Liver (tissue), 9 donors: ENCODE results near the gene DDX56. TPM values are rescaled to one million over a fixed set of nuclear protein-coding genes. Genes with fewer than 3 reads are reported as not detected.

Experiments
- DNase-seq: peaks from one replicate; pipeline ENCODE4 v3.0.0-alpha.2; 2017; ENCODE audit warnings: low spot score
- H3K27ac ChIP-seq, 2 donors: one replicate each; pipeline ENCODE4 v1.7.0; 2013; ENCODE audit warnings: inconsistent platforms in 2 of 2, low read length in 2 of 2, control low read depth in 1 of 2, low read depth in 1 of 2, mild to moderate bottlenecking in 1 of 2
- H3K27me3 ChIP-seq, 4 donors: one replicate each; pipeline versions ENCODE4 v1.6.1 to v1.7.0; 2013; ENCODE audit warnings: low read length in 3 of 4, inconsistent platforms in 1 of 4, mild to moderate bottlenecking in 1 of 4, moderate library complexity in 1 of 4; ENCODE audit not compliant: control insufficient read depth in 4 of 4, insufficient read depth in 4 of 4
- H3K36me3 ChIP-seq, 4 donors: one replicate each; pipeline versions ENCODE4 v1.6.1 to v1.7.0; 2013; ENCODE audit warnings: low read length in 3 of 4, mild to moderate bottlenecking in 3 of 4, low read depth in 1 of 4, moderate library complexity in 1 of 4; ENCODE audit not compliant: control insufficient read depth in 4 of 4, insufficient read depth in 3 of 4
- H3K4me1 ChIP-seq, 4 donors: one replicate each; pipeline versions ENCODE4 v1.6.1 to v1.7.0; 2013; ENCODE audit warnings: low read length in 3 of 4, mild to moderate bottlenecking in 3 of 4, moderate library complexity in 1 of 4; ENCODE audit not compliant: control insufficient read depth in 4 of 4, insufficient read depth in 4 of 4
- H3K4me3 ChIP-seq, 3 donors: one replicate each; pipeline versions ENCODE4 v1.6.1 to v1.7.0; 2013; ENCODE audit warnings: low read length in 3 of 3, control low read depth in 1 of 3, low read depth in 1 of 3, mild to moderate bottlenecking in 1 of 3
- H3K9ac ChIP-seq, 2 donors: one replicate each; pipeline ENCODE4 v1.7.0; 2013; ENCODE audit warnings: low read length in 2 of 2, mild to moderate bottlenecking in 2 of 2, moderate library complexity in 2 of 2, control low read depth in 1 of 2, low read depth in 1 of 2
- H3K9me3 ChIP-seq, 4 donors: one replicate each; pipeline versions ENCODE4 v1.6.1 to v1.7.0; 2013; ENCODE audit warnings: low read length in 3 of 4; ENCODE audit not compliant: control insufficient read depth in 4 of 4
- ATF3 ChIP-seq: IDR thresholded peaks from 2 replicates; pipeline ENCODE4 v1.6.1; 2016; ENCODE audit warnings: antibody characterized with exemption
- EGR1 ChIP-seq, 2 donors: IDR thresholded peaks; 2 replicates each; pipeline ENCODE4 v1.6.1; 2016 to 2018; ENCODE audit warnings: antibody characterized with exemption in 2 of 2, low read depth in 2 of 2
- FOXA1 ChIP-seq: IDR thresholded peaks from 2 replicates; pipeline ENCODE4 v1.6.1; 2016; ENCODE audit warnings: antibody characterized with exemption
- FOXA2 ChIP-seq: IDR thresholded peaks from 2 replicates; pipeline ENCODE4 v1.6.1; 2016; ENCODE audit warnings: antibody characterized with exemption
- GABPA ChIP-seq, 2 donors: IDR thresholded peaks in 1 of 2; conservative IDR thresholded peaks in 1 of 2; 2 replicates each; pipeline ENCODE4 v1.6.1; 2016; ENCODE audit warnings: antibody characterized with exemption in 2 of 2, mild to moderate bottlenecking in 1 of 2, moderate library complexity in 1 of 2
- HNF4A ChIP-seq, 2 donors: conservative IDR thresholded peaks; 2 replicates each; pipeline ENCODE4 v1.6.1; 2016; ENCODE audit warnings: antibody characterized with exemption in 2 of 2, mild to moderate bottlenecking in 2 of 2
- HNF4G ChIP-seq: IDR thresholded peaks from 2 replicates; pipeline ENCODE4 v1.6.1; 2016; ENCODE audit warnings: antibody characterized with exemption
- JUND ChIP-seq, 2 donors: IDR thresholded peaks; 2 replicates each; pipeline ENCODE4 v1.6.1; 2016; ENCODE audit warnings: antibody characterized with exemption in 2 of 2
- NR2F2 ChIP-seq: IDR thresholded peaks from 2 replicates; pipeline ENCODE4 v1.6.1; 2016; ENCODE audit warnings: antibody characterized with exemption
- RAD21 ChIP-seq, 2 donors: IDR thresholded peaks; 2 replicates each; pipeline ENCODE4 v1.6.1; 2016; ENCODE audit warnings: antibody characterized with exemption in 2 of 2, mild to moderate bottlenecking in 2 of 2
- REST ChIP-seq: IDR thresholded peaks from 2 replicates; pipeline ENCODE4 v1.6.1; 2016; ENCODE audit warnings: antibody characterized with exemption, mild to moderate bottlenecking
- RXRA ChIP-seq, 2 donors: IDR thresholded peaks; 2 replicates each; pipeline ENCODE4 v1.6.1; 2017 to 2018; ENCODE audit warnings: antibody characterized with exemption in 2 of 2, mild to moderate bottlenecking in 1 of 2
- SP1 ChIP-seq: IDR thresholded peaks from 2 replicates; pipeline ENCODE4 v1.6.1; 2018; ENCODE audit warnings: antibody characterized with exemption, mild to moderate bottlenecking
- TAF1 ChIP-seq: conservative IDR thresholded peaks from 2 replicates; pipeline ENCODE4 v1.6.1; 2016; ENCODE audit warnings: antibody characterized with exemption, mild to moderate bottlenecking
- YY1 ChIP-seq: IDR thresholded peaks from 2 replicates; pipeline ENCODE4 v1.6.1; 2016; ENCODE audit warnings: antibody characterized with exemption, mild to moderate bottlenecking
- ZBTB33 ChIP-seq: IDR thresholded peaks from 2 replicates; pipeline ENCODE4 v1.6.1; 2016; ENCODE audit warnings: antibody characterized with exemption
- WGBS: extraction: QIAGEN DNeasy Blood & Tissue Kit; methylation state at CpG from one replicate; pipeline ENCODE4 v1.1.7; 2013; 5-methylcytosine and 5-hydroxymethylcytosine counted together
- polyA plus RNA-seq, 2 donors: library from polyadenylated mRNA; stranded (reverse) in 1 of 2; unstranded in 1 of 2; fragments of 200-250 nt in 1 of 2; fragments of >200 nt in 1 of 2; fragmentation: Nextera tagmentation in 1 of 2; extraction: Ambion mirVana in 1 of 2; gene quantifications; one replicate each; pipeline versions ENCODE4 v1.2.1 to v1.2.3, GENCODE V29; 2013 to 2015
- total RNA-seq, 2 donors: library from RNA; depleted of rRNA; stranded (reverse); fragments of >200 nt; gene quantifications; one replicate each; pipeline ENCODE4 v1.2.3, GENCODE V29; 2014
- TF ChIP-seq, protein P1 (sequence below): fragments of 150-350 bp; IDR thresholded peaks from 2 replicates; pipeline ENCODE4 v1.5.1; 2017; ENCODE audit warnings: improper control_type of control experiment, low read depth, low read length; ENCODE audit not compliant: missing input control
- TF ChIP-seq, protein P2 (sequence below): IDR thresholded peaks from 2 replicates; pipeline ENCODE4 v1.6.1; 2016; ENCODE audit warnings: antibody characterized with exemption
- donor health status: healthy.
- donor health status: healthy.
- donor health status: healthy.
- donor health status: healthy.
- donor health status: healthy.

Gene DDX56
- total and polyA plus RNA-seq, 4 donors = 24.3 to 42.1 (median 31.9) TPM

- Histone ChIP-seq H3K9ac (peak within 1 kb of the TSS; percentile 76 to 96), H3K27me3 (no peaks in the 10 kb centered on the region), H3K9me3 (no peaks in the 10 kb centered on the region), H3K4me1 (peaks cover 4 to 16% (median 8%) of the 10 kb centered on the region in 4 donors), H3K4me3 (peak within 1 kb of the TSS; percentile 64 to 92 (median 66)), H3K36me3 (peaks cover 4 to 18% (median 15%) of the 10 kb centered on the region in 4 donors), H3K27ac (peak within 1 kb of the TSS; percentile 84 to 98)
- WGBS = under 1% methylated on average over 71 of the region's 71 CpGs
- no peak for TF ChIP-seq HNF4G
- peak; percentile 84 for TF ChIP-seq ZBTB33
- peak; percentile 83 for TF ChIP-seq REST
- TF ChIP-seq, protein P1, sequence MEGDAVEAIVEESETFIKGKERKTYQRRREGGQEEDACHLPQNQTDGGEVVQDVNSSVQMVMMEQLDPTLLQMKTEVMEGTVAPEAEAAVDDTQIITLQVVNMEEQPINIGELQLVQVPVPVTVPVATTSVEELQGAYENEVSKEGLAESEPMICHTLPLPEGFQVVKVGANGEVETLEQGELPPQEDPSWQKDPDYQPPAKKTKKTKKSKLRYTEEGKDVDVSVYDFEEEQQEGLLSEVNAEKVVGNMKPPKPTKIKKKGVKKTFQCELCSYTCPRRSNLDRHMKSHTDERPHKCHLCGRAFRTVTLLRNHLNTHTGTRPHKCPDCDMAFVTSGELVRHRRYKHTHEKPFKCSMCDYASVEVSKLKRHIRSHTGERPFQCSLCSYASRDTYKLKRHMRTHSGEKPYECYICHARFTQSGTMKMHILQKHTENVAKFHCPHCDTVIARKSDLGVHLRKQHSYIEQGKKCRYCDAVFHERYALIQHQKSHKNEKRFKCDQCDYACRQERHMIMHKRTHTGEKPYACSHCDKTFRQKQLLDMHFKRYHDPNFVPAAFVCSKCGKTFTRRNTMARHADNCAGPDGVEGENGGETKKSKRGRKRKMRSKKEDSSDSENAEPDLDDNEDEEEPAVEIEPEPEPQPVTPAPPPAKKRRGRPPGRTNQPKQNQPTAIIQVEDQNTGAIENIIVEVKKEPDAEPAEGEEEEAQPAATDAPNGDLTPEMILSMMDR = no peak
- peak in 1 of 2 donors; percentile 52 for TF ChIP-seq HNF4A (conservative IDR thresholded peaks at IDR 0.05)
- TF ChIP-seq ATF3 = no peak
- peak; percentile 87 for TF ChIP-seq YY1
- TF ChIP-seq JUND (IDR thresholded peaks at IDR 0.05) = peak in 1 of 2 donors; percentile 28
- TF ChIP-seq, protein P2, sequence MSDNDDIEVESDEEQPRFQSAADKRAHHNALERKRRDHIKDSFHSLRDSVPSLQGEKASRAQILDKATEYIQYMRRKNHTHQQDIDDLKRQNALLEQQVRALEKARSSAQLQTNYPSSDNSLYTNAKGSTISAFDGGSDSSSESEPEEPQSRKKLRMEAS = peak; percentile 35
- TF ChIP-seq NR2F2 = no peak
- peak; percentile 93 for TF ChIP-seq TAF1
- peak in 1 of 2 donors; percentile 47 for TF ChIP-seq RXRA (IDR thresholded peaks at IDR 0.05)
- TF ChIP-seq FOXA1 = no peak
- no peak for TF ChIP-seq FOXA2
- TF ChIP-seq GABPA (IDR thresholded peaks at IDR 0.05 in 1 of 2, conservative IDR thresholded peaks at IDR 0.05 in 1 of 2) = peak in 1 of 2 donors; percentile 81
- TF ChIP-seq SP1 = peak; percentile 68
- TF ChIP-seq RAD21 (IDR thresholded peaks at IDR 0.05) = peak in 1 of 2 donors; percentile 29
- TF ChIP-seq EGR1 (IDR thresholded peaks at IDR 0.05; ENCODE audit: low read depth in 2 of 2) = peak; percentile 83 to 96
- DNase-seq = peak; percentile 100
These were observed 8.3 kb upstream of the DDX56 start, which contains the start of gene TMED4 for GRCh38 chr7:44581879-44582603. TMED4 (minus strand) TSS chr7:44582231; CDS start chr7:44582206, 25 bp downstream.
